ENCODE results near the gene UPK1A. TPM values are rescaled to one million over a fixed set of nuclear protein-coding genes. Genes with fewer than 3 reads are reported as not detected.

Gene UPK1A
- total and polyA plus RNA-seq, 5 donors from 2014 or later, result not detected

DNA sequence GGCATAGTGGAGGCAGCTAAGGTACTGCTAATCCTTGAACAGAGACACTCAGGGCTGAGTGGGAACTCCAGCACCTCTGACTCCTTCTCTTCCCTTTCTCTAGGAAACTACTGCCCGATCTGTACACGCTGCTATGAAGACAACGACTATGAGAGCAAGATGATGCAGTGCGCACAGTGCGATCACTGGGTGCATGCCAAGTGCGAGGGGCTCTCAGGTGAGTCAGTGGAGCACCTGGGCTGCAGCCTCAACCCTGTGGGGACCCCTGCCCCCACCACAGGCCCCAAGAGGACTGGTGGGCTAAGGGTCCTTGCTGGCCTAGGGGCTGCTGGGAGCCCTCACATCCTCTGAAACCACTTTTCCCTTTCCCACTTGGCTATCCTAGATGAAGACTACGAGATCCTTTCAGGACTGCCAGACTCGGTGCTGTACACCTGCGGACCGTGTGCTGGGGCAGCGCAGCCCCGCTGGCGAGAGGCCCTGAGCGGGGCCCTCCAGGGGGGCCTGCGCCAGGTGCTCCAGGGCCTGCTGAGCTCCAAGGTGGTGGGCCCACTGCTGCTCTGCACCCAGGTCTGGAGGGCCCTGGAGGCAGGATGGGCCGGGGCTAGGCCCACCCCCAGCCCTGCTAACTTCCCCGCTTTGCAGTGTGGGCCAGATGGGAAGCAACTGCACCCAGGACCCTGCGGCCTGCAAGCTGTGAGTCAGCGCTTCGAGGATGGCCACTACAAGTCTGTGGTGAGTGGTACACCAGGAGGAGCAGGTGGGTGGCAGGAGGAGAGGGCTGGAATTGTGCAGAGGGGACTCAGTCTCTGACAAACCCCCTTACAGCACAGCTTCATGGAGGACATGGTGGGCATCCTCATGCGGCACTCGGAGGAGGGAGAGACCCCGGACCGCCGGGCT is 61.0 kb downstream of the UPK1A start:
- no peaks in the 10 kb centered on the region for H3K27me3 Mint-ChIP-seq
- ATAC-seq (ENCODE audit: low read depth in 2 of 2) (no peak), DNase-seq (no peak)

More for the DNA sequence above, 61.0 kb downstream of the UPK1A start:
- no peaks in the 10 kb centered on the region for H3K27me3 ChIP-seq (ENCODE audit: control insufficient read depth, insufficient read depth, low read length)
- no peaks in the 10 kb centered on the region for H3K4me1 ChIP-seq (ENCODE audit: control insufficient read depth, insufficient read depth, low read length, poor library complexity, severe bottlenecking)
- no peaks in the 10 kb centered on the region for H3K9me3 ChIP-seq (ENCODE audit: control insufficient read depth in 2 of 2, low read length in 2 of 2)
- H3K27ac ChIP-seq (ENCODE audit: insufficient read depth, low read length, poor library complexity, severe bottlenecking), result no peak overlapping the region
- H3K36me3 ChIP-seq (ENCODE audit: control insufficient read depth, insufficient read depth, low read length), result peaks cover 96% of the 10 kb centered on the region
- no peaks in the 10 kb centered on the region for H3K9me3 Mint-ChIP-seq
- H3K4me3 ChIP-seq (ENCODE audit: low read depth, low read length), result no peak overlapping the region
- peaks cover 46% of the 10 kb centered on the region for H3K36me3 Mint-ChIP-seq
- H3K4me1 Mint-ChIP-seq, result peaks cover 0 to 4% (median 1%) of the 10 kb centered on the region in 4 donors
- H3K27ac Mint-ChIP-seq, result no peak overlapping the region
- no peak overlapping the region for H3K4me3 Mint-ChIP-seq

Other genes with a start within 250 kb of the UPK1A start
- not detected for gene FFAR2, start 218.3 kb upstream of the UPK1A start, total RNA-seq
- gene FFAR2, start 218.3 kb upstream of the UPK1A start, polyA plus RNA-seq, result not detected
- not detected for gene KRTDAP, start 176.1 kb upstream of the UPK1A start, total RNA-seq
- gene KRTDAP, start 176.1 kb upstream of the UPK1A start, polyA plus RNA-seq, result not detected
- gene DMKN, start 152.9 kb upstream of the UPK1A start, total RNA-seq, result not detected
- 1 to 10 TPM in 2 of 4 donors, under 1 TPM in 1, not detected in 1; 0.74 to 1.6 (median 1.0) TPM for gene DMKN, start 152.9 kb upstream of the UPK1A start, polyA plus RNA-seq
- not detected for gene SBSN, start 138.2 kb upstream of the UPK1A start, total RNA-seq
- not detected for gene SBSN, start 138.2 kb upstream of the UPK1A start, polyA plus RNA-seq
- not detected for gene GAPDHS, start 133.1 kb upstream of the UPK1A start, total RNA-seq
- not detected for gene GAPDHS, start 133.1 kb upstream of the UPK1A start, polyA plus RNA-seq
- 37.1 TPM for gene TMEM147, start 120.9 kb upstream of the UPK1A start, total RNA-seq
- 100 to 1,000 TPM; 155 to 179 (median 160) TPM for gene TMEM147, start 120.9 kb upstream of the UPK1A start, polyA plus RNA-seq
- gene ATP4A, start 102.9 kb upstream of the UPK1A start, total RNA-seq, result not detected
- gene ATP4A, start 102.9 kb upstream of the UPK1A start, polyA plus RNA-seq, result not detected
- not detected for gene PMIS2, start 80.3 kb upstream of the UPK1A start, total RNA-seq
- not detected for gene PMIS2, start 80.3 kb upstream of the UPK1A start, polyA plus RNA-seq
- 25.9 TPM for gene HAUS5, start 53.8 kb upstream of the UPK1A start, total RNA-seq
- 1 to 10 TPM; 5.1 to 8.1 (median 6.6) TPM for gene HAUS5, start 53.8 kb upstream of the UPK1A start, polyA plus RNA-seq
- gene RBM42, start 37.5 kb upstream of the UPK1A start, total RNA-seq, result 52.3 TPM
- gene RBM42, start 37.5 kb upstream of the UPK1A start, polyA plus RNA-seq, result 10 to 100 TPM; 54.4 to 69.0 (median 59.2) TPM
- gene ETV2, start 24.8 kb upstream of the UPK1A start, total RNA-seq, result not detected
- under 1 TPM in 3 of 4 donors, not detected in 1; 0.44 to 0.67 (median 0.46) TPM for gene ETV2, start 24.8 kb upstream of the UPK1A start, polyA plus RNA-seq
- gene COX6B1, start 18.2 kb upstream of the UPK1A start, total RNA-seq, result 249 TPM
- gene COX6B1, start 18.2 kb upstream of the UPK1A start, polyA plus RNA-seq, result 100 to 1,000 TPM; 854 to 919 (median 912) TPM
- gene ZBTB32, start 38.0 kb downstream of the UPK1A start, total RNA-seq, result 42.0 TPM
- 1 to 10 TPM; 3.1 to 5.3 (median 4.6) TPM for gene ZBTB32, start 38.0 kb downstream of the UPK1A start, polyA plus RNA-seq
- gene KMT2B, start 51.5 kb downstream of the UPK1A start, total RNA-seq, result 73.0 TPM
- 1 to 10 TPM in 1 of 4 donors, under 1 TPM in 3; 0.45 to 1.1 (median 0.68) TPM for gene KMT2B, start 51.5 kb downstream of the UPK1A start, polyA plus RNA-seq
- 80.5 TPM for gene IGFLR1, start 75.9 kb downstream of the UPK1A start, total RNA-seq
- gene IGFLR1, start 75.9 kb downstream of the UPK1A start, polyA plus RNA-seq, result 100 to 1,000 TPM; 109 to 151 (median 125) TPM
- 70.8 TPM for gene U2AF1L4, start 78.9 kb downstream of the UPK1A start, total RNA-seq
- 10 to 100 TPM; 48.4 to 66.5 (median 58.5) TPM for gene U2AF1L4, start 78.9 kb downstream of the UPK1A start, polyA plus RNA-seq
- 21.1 TPM for gene PSENEN, start 79.1 kb downstream of the UPK1A start, total RNA-seq
- gene PSENEN, start 79.1 kb downstream of the UPK1A start, polyA plus RNA-seq, result 10 to 100 TPM; 66.1 to 99.6 (median 72.9) TPM
- 11.7 TPM for gene LIN37, start 82.1 kb downstream of the UPK1A start, total RNA-seq
- 10 to 100 TPM in 3 of 4 donors, 1 to 10 TPM in 1; 9.9 to 16.5 (median 11.8) TPM for gene LIN37, start 82.1 kb downstream of the UPK1A start, polyA plus RNA-seq
- not detected for gene HSPB6, start 90.5 kb downstream of the UPK1A start, total RNA-seq
- gene HSPB6, start 90.5 kb downstream of the UPK1A start, polyA plus RNA-seq, result not detected
- 39.5 TPM for gene PROSER3, start 91.7 kb downstream of the UPK1A start, total RNA-seq
- gene PROSER3, start 91.7 kb downstream of the UPK1A start, polyA plus RNA-seq, result 1 to 10 TPM; 4.3 to 6.4 (median 5.0) TPM
- gene ARHGAP33, start 109.0 kb downstream of the UPK1A start, total RNA-seq, result 46.7 TPM
- gene ARHGAP33, start 109.0 kb downstream of the UPK1A start, polyA plus RNA-seq, result under 1 TPM in 1 of 4 donors, not detected in 3; 0.40 TPM
- gene PRODH2, start 146.3 kb downstream of the UPK1A start, total RNA-seq, result not detected
- not detected for gene PRODH2, start 146.3 kb downstream of the UPK1A start, polyA plus RNA-seq
- gene NPHS1, start 186.0 kb downstream of the UPK1A start, total RNA-seq, result not detected
- not detected for gene NPHS1, start 186.0 kb downstream of the UPK1A start, polyA plus RNA-seq
- not detected for gene KIRREL2, start 190.4 kb downstream of the UPK1A start, total RNA-seq
- not detected for gene KIRREL2, start 190.4 kb downstream of the UPK1A start, polyA plus RNA-seq
- not detected for gene APLP1, start 202.1 kb downstream of the UPK1A start, total RNA-seq
- not detected for gene APLP1, start 202.1 kb downstream of the UPK1A start, polyA plus RNA-seq
- gene NFKBID, start 234.0 kb downstream of the UPK1A start, total RNA-seq, result 120 TPM
- 1 to 10 TPM; 2.7 to 4.2 (median 3.6) TPM for gene NFKBID, start 234.0 kb downstream of the UPK1A start, polyA plus RNA-seq
- gene HCST, start 236.0 kb downstream of the UPK1A start, total RNA-seq, result 104 TPM
- 100 to 1,000 TPM; 640 to 863 (median 760) TPM for gene HCST, start 236.0 kb downstream of the UPK1A start, polyA plus RNA-seq
- gene TYROBP, start 241.8 kb downstream of the UPK1A start, total RNA-seq, result not detected
- gene TYROBP, start 241.8 kb downstream of the UPK1A start, polyA plus RNA-seq, result 1 to 10 TPM in 3 of 4 donors, under 1 TPM in 1; 0.49 to 6.9 (median 2.1) TPM